Activated T-cell treated with anti-CD3 and anti-CD28 coated beads for 1 hour (primary cell): ENCODE results near the gene TMEM63C.

Experiments
- DNase-seq: peaks from one replicate; pipeline ENCODE4 v3.0.0-alpha.2; 2020; ENCODE audit warnings: low read depth

TMEM63C gene

GRCh38 chr14:77224212-77224611 lies 42.6 kb downstream of the TMEM63C start:
- DNase-seq = no peak

GRCh38 chr14:77225254-77225653 lies 43.7 kb downstream of the TMEM63C start:
- no peak for DNase-seq

GRCh38 chr14:77225892-77226557 lies 44.4 kb downstream of the TMEM63C start:
- DNase-seq = no peak

GRCh38 chr14:77228056-77228455 lies 46.5 kb downstream of the TMEM63C start:
- no peak for DNase-seq

GRCh38 chr14:77230914-77231313 lies 49.3 kb downstream of the TMEM63C start:
- DNase-seq = no peak

GRCh38 chr14:77231721-77232120 lies 50.1 kb downstream of the TMEM63C start:
- no peak for DNase-seq

- DNase-seq = no peak
Measured at GRCh38 chr14:77236814-77237213, 55.2 kb downstream of the TMEM63C start.

GRCh38 chr14:77238356-77238755 lies 56.8 kb downstream of the TMEM63C start:
- no peak for DNase-seq

GRCh38 chr14:77238996-77239395 lies 57.4 kb downstream of the TMEM63C start:
- DNase-seq = no peak

- DNase-seq = no peak
Measured at GRCh38 chr14:77239412-77239811, 57.8 kb downstream of the TMEM63C start.

- DNase-seq = no peak
Measured at GRCh38 chr14:77240336-77240915, 58.8 kb downstream of the TMEM63C start.

GRCh38 chr14:77241955-77242354 lies 60.4 kb downstream of the TMEM63C start:
- DNase-seq = no peak

GRCh38 chr14:77242752-77243151 lies 61.2 kb downstream of the TMEM63C start:
- DNase-seq = no peak

- no peak for DNase-seq
Measured at GRCh38 chr14:77243853-77244252, 62.3 kb downstream of the TMEM63C start.

- no peak for DNase-seq
Measured at GRCh38 chr14:77245820-77246219, 64.2 kb downstream of the TMEM63C start.

GRCh38 chr14:77246784-77247183 lies 65.2 kb downstream of the TMEM63C start:
- no peak for DNase-seq

GRCh38 chr14:77248666-77249065 lies 67.1 kb downstream of the TMEM63C start:
- DNase-seq = no peak

- DNase-seq = no peak
Measured at GRCh38 chr14:77249286-77249685, 67.7 kb downstream of the TMEM63C start.

GRCh38 chr14:77250927-77251326 lies 69.3 kb downstream of the TMEM63C start:
- no peak for DNase-seq

GRCh38 chr14:77251870-77252269 lies 70.3 kb downstream of the TMEM63C start:
- DNase-seq = no peak

GRCh38 chr14:77253333-77254190 lies 72.0 kb downstream of the TMEM63C start:
- no peak for DNase-seq

- DNase-seq = no peak
Measured at GRCh38 chr14:77256694-77257093, 75.1 kb downstream of the TMEM63C start.

GRCh38 chr14:77257700-77258099 lies 76.1 kb downstream of the TMEM63C start:
- DNase-seq = no peak
